PFSK-1 (cell line): ENCODE data around the gene KLK1.

Experiments used
- POLR2AphosphoS5 ChIP-seq: IDR thresholded peaks from 2 replicates; pipeline ENCODE4 v1.6.1; 2012; ENCODE audit warnings: low read depth, mild to moderate bottlenecking, control low read depth, low read length, moderate library complexity
- TF ChIP-seq, protein P1 (sequence below), 2 experiments: IDR thresholded peaks; 2 replicates each; pipeline versions ENCODE4 v1.6.1 to v1.8.0; 2011 to 2012; ENCODE audit warnings: low read depth in 2 of 2, low read length in 2 of 2, control low read depth in 1 of 2, inconsistent platforms in 1 of 2, mild to moderate bottlenecking in 1 of 2, moderate library complexity in 1 of 2; ENCODE audit not compliant: insufficient read depth in 1 of 2

DNA sequence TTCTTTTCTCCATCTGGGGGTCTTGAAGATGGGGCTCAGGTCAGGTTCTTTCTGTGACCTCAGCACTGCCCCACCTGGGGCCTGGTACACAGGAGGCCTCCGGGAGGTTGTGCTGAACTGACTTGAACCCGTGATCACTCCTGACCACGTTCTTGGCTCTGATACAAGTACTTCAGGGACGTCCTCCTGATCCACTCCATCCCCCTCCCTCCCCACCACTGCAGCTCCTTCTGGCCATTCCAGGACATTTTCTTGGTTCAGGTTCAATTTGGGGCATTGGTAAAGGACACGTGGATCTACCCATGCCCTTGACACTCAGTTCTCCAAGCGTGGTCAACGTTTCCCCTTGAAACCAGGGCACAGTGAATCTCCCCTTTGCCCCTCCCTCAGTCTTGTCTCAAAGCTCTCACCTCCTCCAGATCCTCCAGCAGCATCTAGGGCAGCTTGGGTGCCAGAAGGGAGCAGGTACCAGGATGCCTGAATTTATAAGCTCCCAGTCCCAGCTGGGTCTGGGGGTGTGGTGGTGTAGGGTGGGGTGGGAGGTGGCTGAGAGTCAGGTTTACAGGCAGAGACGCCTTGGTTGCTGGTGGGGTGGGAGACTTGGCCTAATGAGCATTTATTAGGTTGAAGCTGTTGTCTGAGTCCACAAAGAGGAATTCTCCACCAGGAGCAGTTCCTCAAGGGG is 9.7 kb upstream of the KLK1 start, which contains the start of gene KLK15:
- TF ChIP-seq POLR2AphosphoS5: no peak
- TF ChIP-seq, protein P1, sequence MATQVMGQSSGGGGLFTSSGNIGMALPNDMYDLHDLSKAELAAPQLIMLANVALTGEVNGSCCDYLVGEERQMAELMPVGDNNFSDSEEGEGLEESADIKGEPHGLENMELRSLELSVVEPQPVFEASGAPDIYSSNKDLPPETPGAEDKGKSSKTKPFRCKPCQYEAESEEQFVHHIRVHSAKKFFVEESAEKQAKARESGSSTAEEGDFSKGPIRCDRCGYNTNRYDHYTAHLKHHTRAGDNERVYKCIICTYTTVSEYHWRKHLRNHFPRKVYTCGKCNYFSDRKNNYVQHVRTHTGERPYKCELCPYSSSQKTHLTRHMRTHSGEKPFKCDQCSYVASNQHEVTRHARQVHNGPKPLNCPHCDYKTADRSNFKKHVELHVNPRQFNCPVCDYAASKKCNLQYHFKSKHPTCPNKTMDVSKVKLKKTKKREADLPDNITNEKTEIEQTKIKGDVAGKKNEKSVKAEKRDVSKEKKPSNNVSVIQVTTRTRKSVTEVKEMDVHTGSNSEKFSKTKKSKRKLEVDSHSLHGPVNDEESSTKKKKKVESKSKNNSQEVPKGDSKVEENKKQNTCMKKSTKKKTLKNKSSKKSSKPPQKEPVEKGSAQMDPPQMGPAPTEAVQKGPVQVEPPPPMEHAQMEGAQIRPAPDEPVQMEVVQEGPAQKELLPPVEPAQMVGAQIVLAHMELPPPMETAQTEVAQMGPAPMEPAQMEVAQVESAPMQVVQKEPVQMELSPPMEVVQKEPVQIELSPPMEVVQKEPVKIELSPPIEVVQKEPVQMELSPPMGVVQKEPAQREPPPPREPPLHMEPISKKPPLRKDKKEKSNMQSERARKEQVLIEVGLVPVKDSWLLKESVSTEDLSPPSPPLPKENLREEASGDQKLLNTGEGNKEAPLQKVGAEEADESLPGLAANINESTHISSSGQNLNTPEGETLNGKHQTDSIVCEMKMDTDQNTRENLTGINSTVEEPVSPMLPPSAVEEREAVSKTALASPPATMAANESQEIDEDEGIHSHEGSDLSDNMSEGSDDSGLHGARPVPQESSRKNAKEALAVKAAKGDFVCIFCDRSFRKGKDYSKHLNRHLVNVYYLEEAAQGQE (IDR thresholded peaks at IDR 0.05; ENCODE audit: insufficient read depth in 1 of 2, low read depth in 2 of 2, low read length in 2 of 2): no peak
